ELR (cell line): ENCODE measurements around the gene JPH2.

Experiments
- DNase-seq: peaks from one replicate; pipeline ENCODE4 v3.0.0-alpha.2; 2015; ENCODE audit warnings: low read depth

The JPH2 gene

DNA sequence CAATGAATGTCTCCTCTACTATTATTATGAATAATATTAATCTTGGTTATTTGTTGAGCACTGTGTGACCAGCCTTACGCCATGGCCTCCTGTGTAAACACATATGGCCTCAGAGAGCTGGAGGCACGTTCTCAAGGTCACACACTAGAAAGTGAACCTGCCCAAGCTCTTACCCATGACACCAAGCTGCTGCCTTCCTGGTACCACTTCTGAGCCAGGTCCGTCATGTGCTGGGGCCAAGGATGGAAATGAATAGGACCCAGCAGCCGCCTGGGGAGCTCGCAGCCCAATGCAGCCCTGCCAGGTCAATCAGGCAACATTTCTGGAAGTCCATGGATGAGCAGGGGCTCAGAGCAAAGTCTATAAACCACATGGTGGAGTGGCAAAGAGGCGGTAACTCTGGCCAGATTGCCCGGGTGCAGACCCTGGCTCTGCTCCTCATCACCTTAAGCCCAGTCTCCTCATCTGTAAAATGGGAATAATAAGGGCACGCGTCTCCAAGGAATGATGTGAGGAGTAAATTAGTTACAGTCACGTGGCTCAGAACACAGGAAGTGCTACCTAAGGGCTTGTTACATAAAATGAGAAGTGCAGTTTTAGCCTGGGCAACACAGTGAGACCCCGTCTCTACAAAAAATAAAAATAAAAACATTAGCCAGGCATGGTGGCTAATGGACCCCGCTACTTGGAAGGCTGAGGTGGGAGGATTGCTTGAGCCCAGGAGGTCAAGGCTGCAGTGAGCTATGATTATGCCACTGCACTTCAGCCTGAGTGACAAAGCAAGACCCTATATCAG is 61.5 kb downstream of the JPH2 start:
- no peak for DNase-seq

DNA sequence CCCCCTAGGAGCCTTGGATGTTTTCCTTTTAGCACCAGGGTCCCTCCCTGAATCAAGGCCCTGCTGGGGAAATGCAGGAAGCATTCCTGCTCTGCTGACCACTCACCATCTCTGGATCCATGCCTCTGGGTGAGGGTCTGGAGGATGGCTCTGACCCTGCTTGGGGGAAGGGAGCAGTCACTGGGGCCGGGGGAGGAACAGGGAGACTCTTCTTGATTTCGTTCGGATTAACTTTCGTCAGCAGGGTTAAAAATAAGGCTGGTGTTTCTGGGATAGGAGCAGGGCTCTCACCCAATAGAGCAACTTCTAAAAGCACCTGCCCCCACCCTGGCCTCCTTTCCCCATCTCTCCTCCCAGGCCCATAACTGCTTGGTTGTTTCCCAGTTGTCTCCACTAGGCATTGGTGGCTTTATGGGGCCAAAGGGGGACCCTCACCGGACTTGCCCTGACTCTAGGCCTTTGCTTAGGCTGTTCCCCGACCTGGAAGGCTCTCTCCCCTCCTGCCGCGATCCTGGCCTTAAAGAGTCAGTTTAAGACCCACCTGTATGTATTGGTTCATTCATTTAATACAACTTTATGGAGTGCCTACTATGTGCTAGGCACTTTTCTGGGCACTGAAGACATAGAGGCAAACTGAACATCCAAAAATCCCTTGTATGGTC is 63.0 kb downstream of the JPH2 start:
- DNase-seq: no peak

DNA sequence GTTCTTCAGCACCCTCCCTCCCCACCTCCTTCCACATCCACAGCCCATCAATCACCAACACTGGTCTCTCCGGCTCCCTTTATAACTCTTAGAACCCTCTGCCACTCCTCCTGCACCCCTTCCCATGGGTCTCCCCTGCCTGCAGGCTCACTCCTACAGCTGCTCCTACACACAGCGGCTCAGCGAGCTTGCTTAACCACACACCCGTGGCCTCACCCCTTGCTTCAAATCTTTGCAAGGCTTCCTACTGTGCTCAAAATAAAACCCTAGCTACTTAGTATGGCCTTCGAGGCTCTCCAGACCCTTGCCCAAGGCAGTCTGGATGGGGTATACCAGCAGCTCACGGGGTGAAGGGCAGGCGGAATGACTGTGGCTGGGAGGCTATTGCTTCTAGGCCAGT is 63.7 kb downstream of the JPH2 start:
- DNase-seq: no peak

DNA sequence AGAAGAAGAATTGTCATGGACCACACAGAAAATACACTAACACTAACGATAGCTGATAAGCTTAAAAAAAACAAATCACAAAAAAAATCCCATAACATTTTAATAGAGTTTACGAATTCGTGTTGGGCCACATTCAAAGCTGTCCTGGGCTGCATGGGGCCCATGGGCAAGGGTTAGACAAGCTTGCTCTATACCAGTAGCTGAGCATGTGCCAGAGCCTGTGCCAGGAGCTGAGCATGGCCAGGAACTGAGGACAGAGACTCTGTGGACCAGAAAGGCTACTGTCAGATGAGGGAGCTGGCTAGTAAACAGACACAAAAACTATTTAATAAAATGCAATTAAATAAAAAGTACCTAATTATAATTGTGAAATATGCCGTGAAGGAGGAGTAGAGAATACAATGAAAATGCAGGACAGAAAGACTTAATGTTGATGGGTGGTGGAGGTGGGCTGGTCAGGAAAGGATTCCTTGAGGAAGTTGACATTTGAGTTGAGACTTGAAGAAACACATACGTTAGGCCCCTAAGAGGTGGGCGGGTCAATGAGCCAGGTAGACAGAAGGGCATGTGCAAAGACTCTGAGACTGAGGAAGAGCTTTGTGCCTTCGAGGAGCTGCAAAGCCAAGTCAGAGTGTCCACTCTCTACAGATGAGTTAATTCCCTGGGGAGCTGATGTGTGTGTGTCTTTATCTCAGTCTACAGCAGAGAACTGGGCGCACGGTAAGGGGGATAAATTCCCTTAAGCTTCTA is 66.1 kb downstream of the JPH2 start:
- DNase-seq: no peak

DNA sequence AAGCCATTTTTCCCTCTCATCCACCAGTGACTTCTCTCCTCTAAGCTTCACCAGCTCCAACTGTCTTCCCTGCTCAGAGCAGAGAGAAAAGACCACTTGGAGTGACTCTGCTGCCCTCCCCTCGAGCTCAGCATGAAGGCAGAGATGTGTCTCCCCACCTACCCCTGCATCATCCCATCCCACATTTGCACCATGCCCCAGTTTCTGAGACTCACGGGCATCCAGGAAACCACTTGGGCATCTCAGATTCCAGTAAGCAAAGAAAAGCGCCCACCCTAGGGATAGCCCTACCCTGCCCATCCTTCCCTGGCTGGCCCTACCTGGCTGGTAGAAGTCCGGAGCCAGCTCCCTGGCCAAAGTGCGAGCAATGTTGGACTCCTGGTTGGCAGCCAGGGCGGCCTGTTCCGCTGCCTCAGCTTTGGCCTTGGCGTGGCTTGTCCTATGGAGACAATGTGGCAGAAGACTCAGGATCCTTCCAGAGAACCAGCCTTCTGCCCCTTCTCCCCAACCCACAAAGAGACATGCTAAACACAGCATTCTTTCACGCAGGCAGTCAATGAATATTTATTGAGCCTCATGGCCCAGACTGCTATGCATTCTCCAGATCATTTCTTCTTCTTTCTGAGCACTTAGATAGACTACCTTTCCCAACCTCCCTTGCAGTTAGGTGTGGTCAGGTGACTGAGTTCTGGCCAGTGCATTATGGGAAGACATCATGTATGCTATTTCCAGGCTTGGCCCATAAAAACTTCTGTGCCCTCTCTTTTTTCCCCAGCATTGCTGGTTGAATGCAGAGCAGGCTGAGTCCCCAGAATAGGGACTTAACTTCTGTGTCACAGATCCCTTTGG is 68.6 kb downstream of the JPH2 start:
- DNase-seq: no peak

DNA sequence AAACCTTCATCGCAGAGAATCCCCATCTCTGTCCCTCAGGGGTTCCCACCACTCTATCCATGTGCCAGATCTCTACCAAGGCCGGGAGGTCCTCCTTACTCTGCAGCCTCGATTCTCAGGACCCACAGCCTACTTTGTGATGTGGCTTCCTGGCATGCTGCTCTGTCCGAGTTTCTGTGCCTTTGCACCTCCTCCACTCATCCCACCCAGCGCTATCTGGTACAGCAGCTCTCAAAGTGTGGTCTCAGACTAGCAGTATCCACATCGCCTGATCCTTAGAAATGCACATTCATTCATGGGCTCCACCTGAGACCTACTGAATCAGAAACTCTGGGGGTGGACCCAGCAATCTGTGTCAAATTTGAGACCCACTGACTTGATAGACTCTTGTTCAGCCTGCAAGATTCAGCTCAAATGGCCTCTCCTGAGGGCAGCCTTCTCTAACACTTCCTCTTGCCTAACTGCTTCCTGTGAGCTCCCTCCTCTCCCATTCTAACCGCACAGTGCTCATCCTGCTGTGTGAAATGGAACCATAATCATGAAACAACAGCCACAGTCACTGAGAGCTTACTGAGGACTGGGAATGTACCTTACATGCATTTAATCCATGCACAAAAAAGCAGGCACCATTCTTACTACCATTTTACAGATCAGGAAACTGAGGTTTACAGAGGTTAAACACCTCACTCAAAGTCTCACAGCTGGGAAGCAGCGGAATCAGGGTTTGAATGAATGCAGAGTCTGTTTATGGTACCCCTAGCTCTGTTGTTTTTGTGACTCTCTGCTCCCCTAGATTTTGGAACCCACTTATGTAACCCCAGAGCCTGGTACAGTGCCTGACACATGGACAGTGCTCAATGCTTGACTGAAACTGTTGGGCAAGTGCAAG is 69.4 kb downstream of the JPH2 start:
- DNase-seq: no peak

DNA sequence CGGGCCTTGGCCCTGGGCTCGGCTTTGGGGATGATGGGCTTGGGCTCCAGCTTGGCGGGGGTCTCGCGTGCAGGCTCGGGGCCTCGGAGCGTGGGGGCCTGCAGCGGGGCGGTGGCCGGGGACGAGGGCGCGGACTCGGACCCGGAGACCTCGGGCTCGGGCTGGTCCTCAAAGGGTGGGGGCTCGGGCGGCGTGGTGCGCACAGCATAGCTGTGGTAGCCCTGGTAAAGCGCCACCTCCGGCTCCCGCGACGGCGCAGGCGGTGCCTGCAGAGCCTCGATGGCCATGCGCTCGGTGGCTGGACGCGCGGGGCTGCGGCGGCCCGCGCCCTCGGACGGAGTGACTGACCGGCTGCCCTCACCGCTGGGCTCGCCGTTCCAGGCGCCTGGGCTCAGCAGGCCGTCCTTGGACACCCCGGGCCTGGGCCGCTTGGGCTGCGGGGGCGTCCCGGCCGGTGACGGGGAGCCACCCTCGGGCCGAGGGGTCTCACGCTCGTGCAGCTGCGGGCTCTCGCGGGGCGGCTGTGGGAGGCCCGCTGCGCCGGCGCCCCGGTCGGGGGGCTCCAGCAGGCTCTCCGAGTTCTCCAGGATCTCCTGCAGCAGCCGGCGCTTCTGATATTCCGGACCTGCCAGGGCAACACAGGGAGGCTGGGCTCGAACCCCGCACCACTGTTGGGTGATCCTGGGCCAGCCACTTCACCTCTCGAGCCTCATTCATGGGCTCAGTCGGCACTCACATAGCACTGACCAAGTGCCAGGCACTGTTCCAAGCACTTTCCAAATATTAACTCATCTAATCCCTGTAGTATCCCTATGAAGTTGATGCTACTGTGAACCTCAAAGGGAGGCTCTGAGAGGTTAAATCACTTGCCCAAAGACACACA is 71.0 kb downstream of the JPH2 start:
- no peak for DNase-seq

DNA sequence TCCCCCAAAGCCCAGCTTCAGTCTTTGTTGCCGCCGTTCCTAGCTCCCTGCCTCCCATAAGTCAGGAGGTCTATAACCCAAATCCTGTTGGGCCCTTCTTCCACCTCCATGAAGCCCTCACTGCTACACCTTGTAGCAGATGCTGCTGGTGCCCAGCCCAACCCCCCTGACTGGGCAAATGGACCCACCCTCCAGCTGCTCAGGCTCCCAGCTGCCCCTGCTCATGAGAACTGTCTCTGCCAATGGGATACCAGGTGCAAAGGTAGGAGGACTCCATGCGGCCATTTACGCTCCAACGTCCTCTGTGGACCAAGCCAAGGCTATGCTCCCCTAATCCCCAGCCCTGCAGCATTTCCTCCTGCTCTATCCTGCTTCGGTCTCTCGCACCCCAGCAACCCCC is 71.8 kb downstream of the JPH2 start:
- no peak for DNase-seq

DNA sequence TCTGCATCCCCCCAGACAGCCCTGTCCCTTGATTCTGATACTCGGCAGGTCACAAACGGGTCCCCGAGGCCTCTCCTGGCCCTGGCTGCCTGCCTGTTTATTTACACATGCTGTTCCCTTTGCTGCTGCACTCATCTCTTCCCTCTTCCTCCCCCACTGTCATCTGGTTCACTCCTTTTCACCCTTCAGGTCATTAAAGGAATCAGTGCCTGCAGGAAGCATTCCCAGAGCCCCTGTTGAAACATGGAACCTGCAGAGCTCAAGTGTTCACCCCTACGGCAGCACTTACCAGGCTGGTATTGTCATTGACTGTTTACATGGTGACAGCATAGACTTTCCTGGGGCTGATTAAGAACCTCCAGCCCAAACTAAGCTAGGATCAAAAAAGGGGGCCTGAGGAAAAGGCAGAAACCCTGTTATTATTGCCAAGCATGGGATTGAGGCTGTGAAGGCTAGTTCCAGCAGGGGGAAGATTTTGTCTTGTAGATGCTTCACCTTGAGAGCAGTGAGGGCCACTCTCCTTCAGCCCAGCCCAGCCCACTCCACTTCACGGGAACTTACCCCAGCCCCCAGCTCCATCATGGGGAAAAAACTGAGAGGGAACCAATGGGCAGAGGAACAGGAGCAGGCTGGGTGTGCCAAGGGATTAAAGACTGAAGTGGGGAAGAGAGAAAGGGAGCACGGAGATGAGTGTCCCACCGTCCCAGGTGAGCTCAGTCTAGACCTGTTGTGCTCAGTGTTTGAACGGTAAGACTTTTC is 73.2 kb downstream of the JPH2 start:
- DNase-seq: no peak

DNA sequence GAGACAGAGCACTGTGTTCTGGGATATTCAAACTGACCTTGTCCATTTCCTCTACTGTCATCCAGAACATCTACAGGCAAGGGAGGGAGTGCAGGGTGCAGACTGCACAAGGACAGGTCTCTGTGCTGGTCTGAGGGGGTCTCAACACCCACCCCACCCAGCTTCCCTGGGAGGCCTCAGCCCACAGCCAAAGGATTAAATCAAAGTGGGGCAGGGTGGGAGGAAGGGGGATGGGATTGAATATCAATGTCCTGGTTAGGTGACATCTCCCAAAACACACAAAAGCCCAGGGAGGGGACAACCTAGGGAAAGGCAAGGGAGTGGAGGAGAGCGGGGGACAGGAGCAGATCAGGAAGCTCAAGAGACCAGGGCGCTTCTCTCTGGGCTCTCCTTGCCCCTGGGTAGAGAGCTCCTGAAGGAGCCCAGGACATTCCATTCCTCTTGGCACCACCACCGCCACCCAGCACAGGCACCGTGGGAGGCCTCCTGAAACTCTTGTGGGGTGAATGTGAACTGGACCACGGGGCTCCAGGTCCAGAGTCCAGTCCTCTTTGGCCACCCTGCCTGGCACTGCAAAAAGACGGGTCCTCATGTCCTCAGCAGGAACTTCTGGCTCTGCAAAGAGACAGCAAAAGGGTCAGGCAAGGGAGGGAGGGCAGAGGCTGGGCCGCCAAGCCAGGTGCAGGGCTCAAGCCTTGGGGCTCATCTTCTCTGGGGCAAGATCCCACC is 73.9 kb downstream of the JPH2 start:
- no peak for DNase-seq

DNA sequence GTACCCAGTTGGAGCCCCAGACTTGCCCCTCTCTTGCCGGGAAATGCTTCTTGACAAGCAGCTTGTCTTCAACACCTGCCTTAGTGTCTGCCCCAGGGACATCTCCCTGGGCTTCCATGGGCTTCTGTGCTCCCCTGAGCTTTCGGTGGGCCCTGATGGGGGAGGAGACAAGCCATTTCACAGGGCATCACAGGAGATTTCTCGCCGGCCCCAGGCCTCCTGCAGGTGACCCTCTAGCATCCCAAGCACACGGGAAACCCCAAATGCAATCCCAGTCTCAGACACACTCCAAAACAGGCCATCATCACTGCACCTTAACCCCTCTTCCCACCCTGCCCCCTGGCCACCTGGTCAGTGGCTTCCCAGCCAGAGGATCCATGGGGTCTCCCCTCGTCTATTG is 74.5 kb downstream of the JPH2 start:
- no peak for DNase-seq

DNA sequence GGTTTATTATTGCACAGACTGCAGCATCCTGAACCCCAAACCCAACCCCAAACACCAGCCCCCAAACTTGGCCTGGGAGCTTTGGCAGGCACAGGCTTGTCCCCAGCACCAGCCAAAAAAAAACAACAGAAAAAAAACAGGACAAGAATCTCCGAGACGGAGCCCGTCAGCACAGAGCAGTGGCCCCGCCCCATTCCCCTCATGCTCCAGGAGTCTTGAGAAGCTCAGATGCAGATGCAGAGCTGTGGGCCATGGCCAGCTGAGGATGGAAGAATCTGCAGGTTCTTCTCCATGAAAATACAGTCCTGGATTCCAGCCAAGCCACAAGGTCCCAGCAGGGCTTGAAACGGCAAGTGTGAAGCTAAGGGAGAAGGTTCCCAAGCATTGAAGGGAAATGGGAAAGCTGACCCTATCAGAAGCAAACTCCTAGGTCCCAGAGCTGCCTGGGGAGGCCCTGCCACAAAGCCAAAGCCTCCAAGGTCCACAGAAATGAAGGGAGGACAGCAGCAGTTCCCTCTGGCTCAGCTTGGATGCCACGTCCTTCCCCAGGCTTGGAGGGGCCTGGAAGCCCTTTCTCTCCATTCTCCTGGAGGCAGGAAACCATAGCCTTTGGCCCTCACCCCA is 75.2 kb downstream of the JPH2 start:
- DNase-seq: peak; percentile 17

DNA sequence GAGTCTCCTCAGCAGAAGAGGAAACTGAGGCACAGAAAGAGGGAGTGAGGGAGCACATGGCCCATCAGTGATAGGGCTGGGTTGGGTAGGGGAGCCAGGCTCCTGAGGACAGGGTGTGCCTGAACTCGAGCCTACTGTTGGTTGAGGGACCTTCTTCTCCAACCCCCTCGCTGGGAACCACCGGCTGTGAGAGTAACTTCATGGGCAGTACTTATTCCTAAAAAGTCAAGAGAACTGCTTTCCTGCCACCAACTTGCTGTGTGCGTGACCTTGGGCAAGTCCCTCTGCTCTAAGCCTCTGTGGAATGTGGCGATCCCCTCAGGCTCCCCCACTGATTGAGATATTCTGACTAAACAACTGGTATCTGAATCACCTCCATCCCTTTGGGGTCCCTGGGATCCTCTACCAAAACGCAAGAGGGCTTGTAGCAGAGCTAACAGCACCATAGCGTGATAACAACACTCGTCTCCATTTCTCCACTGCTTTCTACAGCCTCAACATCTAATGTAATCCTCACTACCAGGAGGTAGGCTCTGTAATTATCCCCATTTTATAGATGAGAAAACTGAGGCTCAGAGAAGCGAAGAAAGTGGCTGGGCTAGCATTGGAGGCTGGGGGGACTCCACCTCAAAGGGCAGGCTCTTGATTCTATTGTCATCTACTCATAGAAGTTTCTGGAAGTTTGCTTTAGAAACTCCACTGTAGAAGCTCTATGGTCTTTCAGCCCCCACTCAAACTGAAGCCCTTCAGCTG is 76.0 kb downstream of the JPH2 start:
- no peak for DNase-seq

DNA sequence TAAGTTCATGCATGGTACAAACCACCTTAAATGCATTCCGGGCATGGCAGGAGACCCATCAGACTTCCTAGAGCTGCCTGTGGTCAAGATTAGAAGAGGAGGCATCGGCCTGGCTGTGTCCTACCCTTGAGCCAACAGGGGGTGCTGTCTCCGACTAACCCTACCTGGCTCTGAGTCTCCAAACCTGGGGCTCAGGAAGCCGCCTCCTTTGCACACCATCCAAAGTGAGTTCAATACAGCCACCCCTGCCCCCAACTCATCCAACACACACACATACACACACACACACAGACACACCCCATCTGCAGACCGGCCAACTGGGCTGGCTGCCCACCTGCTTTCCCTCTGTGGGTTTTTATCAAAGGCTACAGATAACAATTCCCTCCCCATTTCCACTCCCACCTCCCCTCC is 77.0 kb downstream of the JPH2 start:
- DNase-seq: no peak

DNA sequence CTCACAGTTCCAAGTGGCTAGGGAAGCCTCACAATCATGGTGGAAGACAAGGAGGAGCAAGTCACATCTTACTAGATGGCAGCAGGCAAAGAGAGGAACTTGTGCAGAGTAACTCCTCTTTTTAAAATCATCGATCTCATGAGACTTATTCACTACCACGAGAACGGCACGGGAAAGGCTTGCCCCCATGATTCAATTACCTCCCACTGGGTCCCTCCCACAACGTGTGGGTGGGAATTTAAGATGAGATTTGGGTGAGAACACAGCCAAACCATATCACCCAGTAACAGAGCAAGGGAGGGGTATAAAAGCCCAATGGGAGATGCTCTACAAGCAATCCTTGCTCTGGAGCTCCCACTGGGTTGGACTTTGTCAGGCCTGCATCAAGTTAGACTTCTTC is 80.4 kb downstream of the JPH2 start:
- DNase-seq: no peak

DNA sequence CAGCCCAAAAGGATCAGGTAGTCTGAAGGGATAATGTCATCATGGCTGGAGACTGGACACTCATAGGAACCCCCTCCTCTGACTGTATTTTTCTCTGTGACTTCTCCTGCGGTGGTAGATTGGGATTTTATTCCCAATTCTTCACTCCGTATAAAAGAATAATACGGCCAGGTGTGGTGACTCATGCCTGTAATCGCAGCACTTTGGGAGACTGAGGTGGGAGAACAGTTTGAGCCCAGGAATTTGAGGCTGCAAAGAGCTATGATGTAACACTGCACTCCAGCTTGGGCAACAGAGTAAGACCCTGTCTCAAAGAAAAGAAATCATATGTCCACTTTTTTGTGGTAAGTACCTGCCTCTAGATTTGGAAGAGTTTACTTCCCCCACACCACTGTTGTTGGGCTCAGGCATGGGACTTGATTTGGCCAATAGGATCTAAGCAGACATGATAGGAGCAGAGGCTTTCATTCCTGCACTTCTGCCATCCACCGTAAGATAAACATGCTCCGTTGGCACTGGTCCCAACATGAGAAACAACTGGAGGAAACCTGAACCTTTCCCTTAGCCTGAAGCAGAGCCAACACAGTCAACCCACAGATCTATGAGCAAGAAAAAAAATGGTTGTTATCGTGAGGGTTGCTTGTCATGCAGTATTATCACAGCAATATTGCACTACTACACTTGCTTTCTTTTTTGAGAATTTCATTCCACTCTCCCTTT is 82.0 kb downstream of the JPH2 start:
- peak; percentile 60 for DNase-seq

DNA sequence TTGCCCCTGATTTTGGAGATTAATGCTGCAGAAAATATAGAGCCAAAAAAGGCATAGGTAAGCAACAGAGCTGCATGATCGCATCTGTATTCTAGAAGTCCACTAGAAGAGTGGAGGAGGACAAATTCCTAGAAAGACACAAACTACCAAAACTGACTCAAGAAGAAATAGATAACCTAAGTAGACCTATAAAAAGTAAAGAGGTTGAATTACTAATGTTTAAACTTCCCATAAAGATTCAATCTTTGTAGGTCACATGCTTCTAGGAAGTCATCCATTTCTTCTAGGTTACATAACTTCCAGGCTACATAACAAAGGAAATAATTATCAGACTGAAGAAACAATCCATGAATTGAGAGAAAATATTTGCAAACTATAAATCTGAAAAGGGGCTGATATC is 84.4 kb downstream of the JPH2 start:
- no peak for DNase-seq
